PC-9 (cell line): ENCODE measurements around the gene RNF145. TPM values are rescaled to one million over a fixed set of nuclear protein-coding genes. Genes with fewer than 3 reads are reported as not detected.
A peak's percentile ranks its signal among the peaks of the same experiment; 100 is the strongest.

ENCODE experiments used
- BruUV-seq: library from RNA; stranded (reverse); fragments of 400-500 nt; replicated peaks from 2 replicates; lab custom pipeline; 2021; lab: Mats Ljungman, UMichigan
- CTCF ChIA-PET: fragments of 300-600 bp; sonication (Branson Sonifier 250); formaldehyde crosslinking; loops from one replicate; lab custom pipeline; 2022; ENCODE audit warnings: antibody characterized with exemption; lab: Charles Lee
- POLR2A ChIA-PET: fragments of 300-600 bp; sonication (Branson Sonifier 250); formaldehyde crosslinking; loops from one replicate; lab custom pipeline; 2022; ENCODE audit warnings: antibody characterized with exemption; ENCODE audit not compliant: unreplicated experiment; lab: Charles Lee
- DNase-seq, 2 experiments: peaks; one replicate each; pipeline versions ENCODE4 v3.0.0 to v3.0.0-alpha.2; 2015 to 2022; ENCODE audit warnings: mixed read lengths in 1 of 2
- H2AFZ ChIP-seq: fragments of 200-600 bp; sonication (generic); 2 replicates; pipeline ENCODE4 v1.8.1; 2017; ENCODE audit warnings: antibody characterized with exemption
- H3F3A ChIP-seq: fragments of 200-600 bp; sonication (generic); 2 replicates; pipeline ENCODE4 v1.8.1; 2017; ENCODE audit warnings: antibody characterized with exemption, mild to moderate bottlenecking, low read depth; ENCODE audit not compliant: insufficient read depth
- H3K27ac ChIP-seq: fragments of 200-600 bp; sonication (generic); 2 replicates; pipeline ENCODE4 v1.6.1; 2016; ENCODE audit warnings: mixed run types
- H3K27me3 ChIP-seq: fragments of 200-600 bp; sonication (generic); 2 replicates; pipeline ENCODE4 v1.6.1; 2016; ENCODE audit warnings: low read depth, mixed run types; ENCODE audit not compliant: insufficient read depth
- H3K36me3 ChIP-seq: fragments of 200-600 bp; sonication (generic); 2 replicates; pipeline ENCODE4 v1.6.1; 2016; ENCODE audit warnings: low read depth, mixed run types
- H3K4me1 ChIP-seq: fragments of 200-600 bp; sonication (generic); replicated peaks from 2 replicates; pipeline ENCODE4 v1.6.1; 2016; ENCODE audit warnings: mixed run types; ENCODE audit not compliant: insufficient read depth
- H3K4me2 ChIP-seq: fragments of 200-600 bp; sonication (generic); 2 replicates; pipeline ENCODE4 v1.6.1; 2017; ENCODE audit warnings: mixed run types
- H3K4me3 ChIP-seq: fragments of 200-600 bp; sonication (generic); 2 replicates; pipeline ENCODE4 v1.6.1; 2016; ENCODE audit warnings: mixed run types
- H3K79me2 ChIP-seq: fragments of 200-600 bp; sonication (generic); 2 replicates; pipeline ENCODE4 v1.6.1; 2017; ENCODE audit warnings: low read depth, mixed run types
- H3K9me2 ChIP-seq: fragments of 200-600 bp; sonication (generic); 2 replicates; pipeline ENCODE4 v1.8.1; 2017; ENCODE audit warnings: mild to moderate bottlenecking; ENCODE audit not compliant: insufficient read depth
- H3K9me3 ChIP-seq: fragments of 200-600 bp; sonication (generic); 2 replicates; pipeline ENCODE4 v1.8.1; 2016; ENCODE audit warnings: low read depth; ENCODE audit not compliant: insufficient read depth
- H4K20me1 ChIP-seq: fragments of 200-600 bp; sonication (generic); 2 replicates; pipeline ENCODE4 v1.8.1; 2017; ENCODE audit not compliant: insufficient read depth
- EZH2 ChIP-seq: fragments of 200-600 bp; sonication (generic); IDR thresholded peaks from 2 replicates; pipeline ENCODE4 v1.8.0; 2017; ENCODE audit warnings: antibody characterized with exemption, low read depth
- intact Hi-C: fragments of 100-400 bp; cut with micrococcal nuclease; formaldehyde crosslinking; loops from one replicate; pipeline ENCODE4 v1.10.0; 2022; ENCODE audit not compliant: unreplicated experiment
- total RNA-seq: library from RNA; stranded (reverse); gene quantifications from 2 replicates; pipeline ENCODE4 v1.2.3, GENCODE V29; 2021
- TF ChIP-seq, protein P1 (sequence below): fragments of 200-600 bp; sonication (generic); conservative IDR thresholded peaks from 2 replicates; pipeline ENCODE4 v1.6.1; 2017; ENCODE audit warnings: mixed run types, antibody characterized with exemption, mild to moderate bottlenecking, moderate library complexity

The RNF145 gene
- total RNA-seq, 1 experiment from 2014 or later: 54.5 TPM

- no peaks in the 10 kb centered on the region for H3K36me3 ChIP-seq
- peak overlapping the region; percentile 73 for H3K4me3 ChIP-seq
- H3K4me1 ChIP-seq: peaks cover 32% of the 10 kb centered on the region
- H3K79me2 ChIP-seq: peaks cover 37% of the 10 kb centered on the region
- peak overlapping the region; percentile 79 for H2AFZ ChIP-seq
- H3K9me2 ChIP-seq: no peaks in the 10 kb centered on the region
- no peaks in the 10 kb centered on the region for H3K27me3 ChIP-seq
- H3K4me2 ChIP-seq: peak overlapping the region; percentile 89
- peak overlapping the region; percentile 59 for H3K27ac ChIP-seq
- POLR2A ChIA-PET: no interaction called here
- DNase-seq: peak; percentile 30 to 71
- no TSS peak for BruUV-seq
- peaks cover 9% of the 10 kb centered on the region; the same call in 1 of the 2 replicates for H4K20me1 ChIP-seq
- H3K9me3 ChIP-seq: no peaks in the 10 kb centered on the region
- TF ChIP-seq EZH2: no peak
- TF ChIP-seq, protein P1, sequence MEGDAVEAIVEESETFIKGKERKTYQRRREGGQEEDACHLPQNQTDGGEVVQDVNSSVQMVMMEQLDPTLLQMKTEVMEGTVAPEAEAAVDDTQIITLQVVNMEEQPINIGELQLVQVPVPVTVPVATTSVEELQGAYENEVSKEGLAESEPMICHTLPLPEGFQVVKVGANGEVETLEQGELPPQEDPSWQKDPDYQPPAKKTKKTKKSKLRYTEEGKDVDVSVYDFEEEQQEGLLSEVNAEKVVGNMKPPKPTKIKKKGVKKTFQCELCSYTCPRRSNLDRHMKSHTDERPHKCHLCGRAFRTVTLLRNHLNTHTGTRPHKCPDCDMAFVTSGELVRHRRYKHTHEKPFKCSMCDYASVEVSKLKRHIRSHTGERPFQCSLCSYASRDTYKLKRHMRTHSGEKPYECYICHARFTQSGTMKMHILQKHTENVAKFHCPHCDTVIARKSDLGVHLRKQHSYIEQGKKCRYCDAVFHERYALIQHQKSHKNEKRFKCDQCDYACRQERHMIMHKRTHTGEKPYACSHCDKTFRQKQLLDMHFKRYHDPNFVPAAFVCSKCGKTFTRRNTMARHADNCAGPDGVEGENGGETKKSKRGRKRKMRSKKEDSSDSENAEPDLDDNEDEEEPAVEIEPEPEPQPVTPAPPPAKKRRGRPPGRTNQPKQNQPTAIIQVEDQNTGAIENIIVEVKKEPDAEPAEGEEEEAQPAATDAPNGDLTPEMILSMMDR: no peak
- intact Hi-C loops: loop anchor here (2.0 kb wide), 1 partner anchor 31 kb away; no protein-coding TSS in a partner anchor
- CTCF ChIA-PET: no interaction called here
- peaks cover 33% of the 10 kb centered on the region for H3F3A ChIP-seq
These were observed 883 bp upstream of the RNF145 start for GRCh38 chr5:159210210-159210661.

GRCh38 chr5:159208514-159209437 lies 577 bp downstream of the RNF145 start:
- peak overlapping the region; percentile 86 for H3K27ac ChIP-seq
- no peaks in the 10 kb centered on the region for H3K9me3 ChIP-seq
- no peaks in the 10 kb centered on the region for H3K27me3 ChIP-seq
- POLR2A ChIA-PET: no interaction called here
- peak overlapping the region; percentile 73 for H3K4me3 ChIP-seq
- H2AFZ ChIP-seq: peak overlapping the region; percentile 66
- H3K36me3 ChIP-seq: peaks cover 3% of the 10 kb centered on the region; the same call in 1 of the 2 replicates
- H3K79me2 ChIP-seq: peaks cover 52% of the 10 kb centered on the region
- peak in 1 of 2 experiments; percentile 23 for DNase-seq
- BruUV-seq: no TSS peak
- intact Hi-C loops: loop anchor here (1.0 to 5.0 kb wide), 2 partner anchors 46 to 55 kb away; partner anchors contain the start of gene UBLCP1
- peaks cover 22% of the 10 kb centered on the region for H4K20me1 ChIP-seq
- peak overlapping the region; percentile 88 for H3K4me2 ChIP-seq
- CTCF ChIA-PET: no interaction called here
- no peak for TF ChIP-seq EZH2
- TF ChIP-seq, protein P1: no peak
- no peaks in the 10 kb centered on the region for H3K9me2 ChIP-seq
- H3K4me1 ChIP-seq: peaks cover 34% of the 10 kb centered on the region
- H3F3A ChIP-seq: peaks cover 33% of the 10 kb centered on the region

GRCh38 chr5:159207686-159208513 lies 1.5 kb downstream of the RNF145 start:
- H3K79me2 ChIP-seq: peaks cover 60% of the 10 kb centered on the region
- no peak for TF ChIP-seq EZH2
- TF ChIP-seq, protein P1: no peak
- peaks cover 34% of the 10 kb centered on the region for H3K4me1 ChIP-seq
- intact Hi-C loops: loop anchor here (1.0 to 5.0 kb wide), 2 partner anchors 33 to 46 kb away; no protein-coding TSS in a partner anchor
- CTCF ChIA-PET: interaction anchor here (0.6 to 1.0 kb wide), 3 partner anchors 51 to 104 kb away, joined by 4 to 7 read pairs (median 5); no protein-coding TSS in a partner anchor
- no peaks in the 10 kb centered on the region for H3K27me3 ChIP-seq
- peak overlapping the region; percentile 73 for H3K4me3 ChIP-seq
- POLR2A ChIA-PET: interaction anchor here (0.5 to 0.8 kb wide), 2 partner anchors 32 to 40 kb away, joined by 5 to 6 read pairs; no protein-coding TSS in a partner anchor
- peaks cover 25% of the 10 kb centered on the region for H4K20me1 ChIP-seq
- no peaks in the 10 kb centered on the region for H3K9me3 ChIP-seq
- BruUV-seq: TSS peak; percentile 34
- DNase-seq: peak; percentile 63 to 68
- peaks cover 33% of the 10 kb centered on the region for H3F3A ChIP-seq
- peak overlapping the region; percentile 86 for H3K27ac ChIP-seq
- no peaks in the 10 kb centered on the region for H3K9me2 ChIP-seq
- peak overlapping the region; percentile 88 for H3K4me2 ChIP-seq
- H2AFZ ChIP-seq: peak overlapping the region; percentile 66
- peaks cover 5% of the 10 kb centered on the region; the same call in 1 of the 2 replicates for H3K36me3 ChIP-seq
